ENCODE measurements around the gene SETDB2. TPM values are rescaled to one million over a fixed set of nuclear protein-coding genes. Genes with fewer than 3 reads are reported as not detected.
A peak's percentile ranks its signal among the peaks of the same experiment; 100 is the strongest.

The SETDB2 gene
- total and polyA plus RNA-seq, 10 of the 15 experiments (the other 5 are each of a cell fraction or from before 2014, with no cell fraction given) = 1.2 to 10.0 (median 7.4) TPM

GRCh38 chr13:49454388-49455006 is 10.4 kb downstream of the SETDB2 start (continued):
- TF ChIP-seq RELB (IDR thresholded peaks at IDR 0.05; ENCODE audit: low read depth) = peak; percentile 78
- TF ChIP-seq KAT2A (conservative IDR thresholded peaks at IDR 0.05; ENCODE audit: control insufficient read depth, low read depth, low read length) = no peak
- no peak for TF ChIP-seq WRNIP1 (IDR thresholded peaks at IDR 0.05; ENCODE audit: borderline replicate concordance, low read depth, low read length)
- peak; percentile 98 for TF ChIP-seq RUNX3 (IDR thresholded peaks at IDR 0.05; ENCODE audit: low read length)
- TF ChIP-seq SMAD5 (IDR thresholded peaks at IDR 0.05; ENCODE audit: low read depth) = no peak
- TF ChIP-seq HSF1 (IDR thresholded peaks at IDR 0.05; ENCODE audit: low read depth, low read length) = no peak
- TF ChIP-seq MEF2A (IDR thresholded peaks at IDR 0.05; ENCODE audit: insufficient read depth, low read depth, low read length) = peak; percentile 81
- TF ChIP-seq ZSCAN29 (IDR thresholded peaks at IDR 0.05) = no peak
- peak; percentile 35; the same call in 1 of the 2 replicates for TF ChIP-seq NR2F1 (conservative IDR thresholded peaks at IDR 0.05)
- peak; percentile 36; the same call in 1 of the 2 replicates for TF ChIP-seq TBL1XR1 (IDR thresholded peaks at IDR 0.05; ENCODE audit: low read depth, low read length)
- no peak for TF ChIP-seq ZNF24 (IDR thresholded peaks at IDR 0.05)
- TF ChIP-seq ZNF592 (IDR thresholded peaks at IDR 0.05) = no peak
- TF ChIP-seq, protein P1, sequence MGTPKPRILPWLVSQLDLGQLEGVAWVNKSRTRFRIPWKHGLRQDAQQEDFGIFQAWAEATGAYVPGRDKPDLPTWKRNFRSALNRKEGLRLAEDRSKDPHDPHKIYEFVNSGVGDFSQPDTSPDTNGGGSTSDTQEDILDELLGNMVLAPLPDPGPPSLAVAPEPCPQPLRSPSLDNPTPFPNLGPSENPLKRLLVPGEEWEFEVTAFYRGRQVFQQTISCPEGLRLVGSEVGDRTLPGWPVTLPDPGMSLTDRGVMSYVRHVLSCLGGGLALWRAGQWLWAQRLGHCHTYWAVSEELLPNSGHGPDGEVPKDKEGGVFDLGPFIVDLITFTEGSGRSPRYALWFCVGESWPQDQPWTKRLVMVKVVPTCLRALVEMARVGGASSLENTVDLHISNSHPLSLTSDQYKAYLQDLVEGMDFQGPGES (IDR thresholded peaks at IDR 0.05) = no peak
- TF ChIP-seq MYC (IDR thresholded peaks at IDR 0.05; ENCODE audit: insufficient read depth, insufficient read length, insufficient replicate concordance, low read length, severe bottlenecking) = no peak
- TF ChIP-seq KDM1A (IDR thresholded peaks at IDR 0.05; ENCODE audit: borderline replicate concordance) = no peak
- peak; percentile 67; the same call in 1 of the 2 replicates for TF ChIP-seq PML (IDR thresholded peaks at IDR 0.05; ENCODE audit: low read length)
- TF ChIP-seq NR2C2 (IDR thresholded peaks at IDR 0.05; ENCODE audit: borderline replicate concordance, control insufficient read depth, insufficient read length, low read depth) = no peak
- TF ChIP-seq NFIC (IDR thresholded peaks at IDR 0.05; ENCODE audit: low read depth, low read length) = peak; percentile 97
- TF ChIP-seq YBX1 (IDR thresholded peaks at IDR 0.05) = no peak
- TF ChIP-seq IKZF1 (conservative IDR thresholded peaks at IDR 0.05) = no peak

All from GM12878 (cell line).